ENCODE results near the gene MED27.

DNA sequence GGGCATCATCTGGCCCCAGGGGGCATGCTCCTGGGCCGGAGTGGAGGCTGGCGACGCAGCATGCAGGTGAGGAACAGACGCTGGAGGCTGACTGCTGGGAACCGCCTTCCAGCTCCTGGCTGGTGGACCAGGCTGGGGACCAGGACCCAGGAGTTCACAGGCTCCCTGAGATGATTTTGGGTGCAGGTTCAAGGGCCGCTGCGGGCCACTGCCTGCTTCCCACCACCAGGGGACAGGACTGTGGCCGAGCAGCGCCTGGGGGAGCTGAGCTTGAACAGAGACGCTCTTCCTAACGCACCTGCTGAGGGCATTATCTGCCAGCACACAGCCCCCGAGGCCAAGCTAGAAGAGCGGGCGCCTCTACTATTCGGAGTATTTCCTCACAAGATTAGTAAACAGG, 207.7 kb downstream of the MED27 start:
- TF ChIP-seq ZKSCAN1 (IDR thresholded peaks at IDR 0.05; ENCODE audit: low read depth, low read length) (no peak), HDGF (IDR thresholded peaks at IDR 0.05) (no peak), CTCF (IDR thresholded peaks at IDR 0.05 in 2 of 3, conservative IDR thresholded peaks at IDR 0.05 in 1 of 3; ENCODE audit: insufficient read depth in 2 of 3, low read depth in 1 of 3, low read length in 3 of 3) (peak; percentile 43 to 49 (median 45); a peak in 5 of 6 replicates), EHMT2 (IDR thresholded peaks at IDR 0.05) (no peak), NFIC (IDR thresholded peaks at IDR 0.05) (no peak)

Data from K562 (cell line).